Lower leg skin (tissue), 4 donors: ENCODE data around the gene TNFAIP8. TPM values are rescaled to one million over a fixed set of nuclear protein-coding genes. Genes with fewer than 3 reads are reported as not detected.

Experiments used
- DNase-seq, 2 donors: peaks; one replicate each; pipeline ENCODE4 v3.0.0-alpha.2; 2019; ENCODE audit warnings: low spot score in 2 of 2
- H3K4me3 ChIP-seq: fragments of 200-600 bp; sonication (generic); 2 replicates; pipeline ENCODE4 v1.5.1; 2017; ENCODE audit warnings: mild to moderate bottlenecking, low read depth; ENCODE audit not compliant: poor library complexity, severe bottlenecking
- POLR2A ChIP-seq, 2 donors: fragments of 450-650 bp; IDR thresholded peaks; one replicate each; pipeline ENCODE4 v1.6.1; 2016 to 2017; ENCODE audit warnings: antibody characterized with exemption in 2 of 2, mild to moderate bottlenecking in 1 of 2, moderate library complexity in 1 of 2
- WGBS, 2 donors: methylation state at CpG; one replicate each; pipeline ENCODE4 v1.1.5; 2018; 5-methylcytosine and 5-hydroxymethylcytosine counted together
- intact Hi-C: fragments of 100-400 bp; cut with DNase I; formaldehyde crosslinking; loops from one replicate; pipeline ENCODE4 v1.15.0; 2023; ENCODE audit warnings: low total_unique reads
- total RNA-seq, 4 donors: library from RNA; depleted of rRNA; stranded (reverse); fragments of >200 nt; gene quantifications; one replicate each; pipeline ENCODE4 v1.1.0, GENCODE V29; 2016
- TF ChIP-seq, protein P1 (sequence below), 3 donors: fragments of 450-650 bp; IDR thresholded peaks; one replicate each; pipeline ENCODE4 v1.5.1; 2016; ENCODE audit warnings: antibody characterized with exemption in 3 of 3, mild to moderate bottlenecking in 3 of 3, moderate library complexity in 2 of 3

The TNFAIP8 gene
- total RNA-seq, 4 donors from 2014 or later: 52.0 to 61.2 (median 54.7) TPM

DNA sequence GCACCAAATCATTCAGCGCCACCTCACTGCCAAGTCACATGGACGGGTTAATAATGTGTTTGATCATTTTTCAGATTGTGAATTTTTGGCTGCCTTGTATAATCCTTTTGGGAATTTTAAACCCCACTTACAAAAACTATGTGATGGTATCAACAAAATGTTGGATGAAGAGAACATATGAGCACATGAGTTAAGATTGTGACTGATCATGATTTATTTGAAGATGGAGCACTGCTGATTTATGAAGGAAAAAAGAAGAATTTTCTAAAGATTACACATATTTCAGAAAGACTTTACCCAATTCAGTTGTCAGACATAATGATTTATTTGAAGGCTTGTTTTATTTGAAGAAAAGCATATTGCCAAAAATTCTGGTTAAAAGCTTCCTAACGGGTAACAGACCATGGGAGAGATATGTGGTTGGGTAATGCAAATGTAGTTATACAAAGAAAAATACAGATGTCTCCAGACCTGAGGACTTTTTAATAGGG, 37.4 kb downstream of the TNFAIP8 start:
- no peak for TF ChIP-seq POLR2A (IDR thresholded peaks at IDR 0.05)
- TF ChIP-seq, protein P1, sequence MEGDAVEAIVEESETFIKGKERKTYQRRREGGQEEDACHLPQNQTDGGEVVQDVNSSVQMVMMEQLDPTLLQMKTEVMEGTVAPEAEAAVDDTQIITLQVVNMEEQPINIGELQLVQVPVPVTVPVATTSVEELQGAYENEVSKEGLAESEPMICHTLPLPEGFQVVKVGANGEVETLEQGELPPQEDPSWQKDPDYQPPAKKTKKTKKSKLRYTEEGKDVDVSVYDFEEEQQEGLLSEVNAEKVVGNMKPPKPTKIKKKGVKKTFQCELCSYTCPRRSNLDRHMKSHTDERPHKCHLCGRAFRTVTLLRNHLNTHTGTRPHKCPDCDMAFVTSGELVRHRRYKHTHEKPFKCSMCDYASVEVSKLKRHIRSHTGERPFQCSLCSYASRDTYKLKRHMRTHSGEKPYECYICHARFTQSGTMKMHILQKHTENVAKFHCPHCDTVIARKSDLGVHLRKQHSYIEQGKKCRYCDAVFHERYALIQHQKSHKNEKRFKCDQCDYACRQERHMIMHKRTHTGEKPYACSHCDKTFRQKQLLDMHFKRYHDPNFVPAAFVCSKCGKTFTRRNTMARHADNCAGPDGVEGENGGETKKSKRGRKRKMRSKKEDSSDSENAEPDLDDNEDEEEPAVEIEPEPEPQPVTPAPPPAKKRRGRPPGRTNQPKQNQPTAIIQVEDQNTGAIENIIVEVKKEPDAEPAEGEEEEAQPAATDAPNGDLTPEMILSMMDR (IDR thresholded peaks at IDR 0.05): no peak
- 52 to 77% methylated on average over 3 of the region's 3 CpGs for WGBS, 2 donors
- H3K4me3 ChIP-seq: no peak overlapping the region
- intact Hi-C loops: no loop called here
- no peak for DNase-seq

DNA sequence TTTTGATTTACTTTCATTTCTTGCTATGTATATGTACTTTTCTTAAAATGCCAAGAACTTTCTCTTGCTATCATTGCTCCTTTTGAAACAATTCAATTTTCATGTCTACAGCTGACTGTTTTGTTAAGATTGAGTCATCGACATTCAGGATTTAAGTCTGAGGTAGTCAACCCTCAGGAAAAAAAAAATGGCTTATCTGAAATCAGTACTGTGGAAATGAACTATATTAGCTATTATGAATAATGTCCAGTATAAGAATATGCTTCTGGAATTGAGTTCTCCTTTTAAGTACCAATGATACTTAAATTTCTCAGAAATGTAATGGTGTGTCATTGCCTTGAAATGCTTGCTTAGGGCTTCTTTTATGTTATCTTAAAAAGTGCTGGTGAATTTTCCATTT, 37.9 kb downstream of the TNFAIP8 start:
- intact Hi-C loops: no loop called here
- WGBS, 2 donors: 46 to 51% methylated on average over 1 of the region's 1 CpG
- H3K4me3 ChIP-seq: no peak overlapping the region
- no peak for DNase-seq
- no peak for TF ChIP-seq POLR2A (IDR thresholded peaks at IDR 0.05)
- TF ChIP-seq, protein P1 (IDR thresholded peaks at IDR 0.05): no peak

DNA sequence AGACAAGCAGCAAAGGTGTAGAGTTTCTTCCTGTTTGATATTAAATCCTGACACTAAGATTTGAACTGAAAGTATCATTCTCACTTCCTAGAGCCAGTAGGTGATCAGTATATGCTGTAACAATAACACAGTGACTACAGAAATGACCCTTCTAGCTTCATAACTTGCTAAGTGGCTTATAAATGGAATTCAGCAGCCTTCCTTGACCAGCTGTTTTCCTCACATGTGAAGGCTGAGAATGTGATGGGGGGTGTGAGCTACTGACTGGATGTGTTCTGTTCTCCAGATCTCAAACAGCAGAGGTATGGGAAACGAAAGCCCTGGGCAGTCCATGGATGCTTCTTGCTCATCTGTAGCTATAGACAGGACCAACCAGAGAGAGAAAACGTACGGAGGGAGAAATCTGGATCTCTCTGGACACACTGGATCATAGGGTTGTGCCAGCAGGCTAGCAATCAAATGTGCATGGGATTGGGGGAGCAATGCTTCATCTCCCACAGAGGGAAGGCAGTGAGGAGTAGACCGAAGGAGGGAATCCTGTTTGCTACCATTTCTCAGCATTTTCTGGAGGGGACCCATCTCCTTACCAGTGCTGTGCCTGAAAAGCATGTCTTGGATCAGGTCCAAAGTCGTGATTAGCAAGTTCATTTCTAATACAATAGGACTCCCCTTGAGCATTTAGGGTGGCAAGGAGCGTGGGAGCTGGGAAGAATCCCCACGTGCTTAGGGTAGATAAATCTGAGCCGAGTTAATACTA, 39.4 kb downstream of the TNFAIP8 start:
- intact Hi-C loops: no loop called here
- WGBS, 2 donors: 82 to 84% methylated on average over 8 of the region's 8 CpGs
- DNase-seq: no peak
- H3K4me3 ChIP-seq: no peak overlapping the region
- TF ChIP-seq, protein P1 (IDR thresholded peaks at IDR 0.05): no peak
- no peak for TF ChIP-seq POLR2A (IDR thresholded peaks at IDR 0.05)

DNA sequence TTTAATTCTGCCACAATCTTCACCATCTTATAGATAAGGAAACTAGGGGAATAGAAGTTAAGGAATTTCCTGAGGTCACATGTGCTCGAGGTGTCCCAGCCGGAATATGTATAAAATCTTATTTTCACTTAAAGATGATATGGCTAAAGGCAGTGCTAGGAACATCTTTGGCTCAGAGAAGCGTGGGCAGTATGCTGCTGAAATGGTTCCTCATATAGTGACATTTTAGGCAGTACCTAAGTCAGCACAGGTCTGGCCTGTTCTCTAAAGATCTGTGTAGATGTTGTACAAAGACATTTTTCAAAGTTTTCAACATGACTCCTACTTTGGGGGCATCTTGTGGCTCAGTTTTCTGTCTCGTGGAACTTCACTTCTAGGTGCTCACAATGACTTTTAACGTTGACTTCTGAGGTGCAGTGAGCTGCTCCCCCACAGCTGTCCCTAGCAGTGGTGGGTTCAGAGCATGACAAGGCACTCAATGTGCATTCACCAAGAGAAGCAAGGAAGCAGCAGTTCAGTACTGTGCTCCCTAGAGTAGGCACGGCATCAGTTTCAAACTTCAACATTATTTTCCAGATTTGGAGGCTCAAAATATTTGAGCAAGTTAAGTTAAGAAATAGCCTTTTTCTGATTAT, 40.3 kb downstream of the TNFAIP8 start:
- no peak overlapping the region for H3K4me3 ChIP-seq
- no peak for DNase-seq
- WGBS, 2 donors: 93 to 94% methylated on average over 6 of the region's 6 CpGs
- TF ChIP-seq, protein P1 (IDR thresholded peaks at IDR 0.05): no peak
- TF ChIP-seq POLR2A (IDR thresholded peaks at IDR 0.05): no peak
- intact Hi-C loops: no loop called here

DNA sequence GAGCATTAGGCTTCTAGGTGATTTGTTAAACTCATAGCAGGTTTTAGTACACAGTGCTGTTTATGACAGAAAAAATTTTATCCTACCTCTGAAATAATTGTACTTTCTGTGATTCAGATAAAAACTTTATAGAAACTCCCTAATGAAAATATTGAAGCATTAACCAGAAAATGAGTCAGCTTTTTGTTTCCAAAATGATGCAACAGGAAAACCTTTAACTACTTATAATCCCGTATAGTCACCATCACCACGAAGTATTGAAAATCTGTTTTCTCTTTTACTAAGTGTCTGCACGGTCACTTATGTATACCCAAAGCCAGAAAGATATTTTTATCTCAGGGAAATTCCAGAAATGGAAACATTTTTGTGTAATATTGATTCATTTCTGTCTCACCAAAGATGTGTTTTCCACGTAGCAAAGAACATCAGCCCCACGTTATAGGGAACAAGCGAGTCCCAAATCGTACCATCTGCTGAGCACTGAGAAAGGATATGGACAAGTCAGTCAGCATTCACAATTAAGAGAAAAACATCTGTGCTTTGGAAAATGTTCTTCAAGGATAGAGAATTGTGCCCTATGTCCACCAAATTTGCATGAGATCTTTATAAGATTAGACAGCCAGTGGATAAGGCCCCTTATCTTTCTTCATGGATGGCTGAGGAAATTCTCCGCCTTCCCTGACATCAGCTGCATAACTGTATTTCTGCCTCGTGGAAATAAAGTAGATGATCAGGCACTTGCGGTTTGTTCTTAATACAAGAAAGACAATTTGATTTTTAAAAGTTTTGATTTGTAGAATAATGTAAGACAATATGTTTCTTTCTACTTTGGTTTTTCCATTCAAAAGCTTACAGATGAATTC, 41.9 kb downstream of the TNFAIP8 start:
- H3K4me3 ChIP-seq: no peak overlapping the region
- no peak for TF ChIP-seq POLR2A (IDR thresholded peaks at IDR 0.05)
- TF ChIP-seq, protein P1 (IDR thresholded peaks at IDR 0.05): no peak
- no peak for DNase-seq
- WGBS, 2 donors: 45 to 52% methylated on average over 10 of the region's 10 CpGs
- intact Hi-C loops: no loop called here
